Prostate gland (tissue), 2 donors: Measurements from ENCODE around the gene CPM.

Experiments used
- POLR2A ChIP-seq: fragments of 450-650 bp; IDR thresholded peaks from one replicate; pipeline ENCODE4 v1.6.1; 2016; ENCODE audit warnings: antibody characterized with exemption, mild to moderate bottlenecking
- TF ChIP-seq, protein P1 (sequence below), 4 experiments: fragments of 200-600 bp in 2 of 4; fragments of 450-650 bp in 2 of 4; sonication (generic) in 2 of 4; IDR thresholded peaks; 1 replicate in 3 of 4; 2 replicates in 1 of 4; pipeline ENCODE4 v1.5.1; 2016 to 2019; ENCODE audit warnings: antibody characterized with exemption in 4 of 4, mild to moderate bottlenecking in 2 of 4, moderate library complexity in 2 of 4

DNA sequence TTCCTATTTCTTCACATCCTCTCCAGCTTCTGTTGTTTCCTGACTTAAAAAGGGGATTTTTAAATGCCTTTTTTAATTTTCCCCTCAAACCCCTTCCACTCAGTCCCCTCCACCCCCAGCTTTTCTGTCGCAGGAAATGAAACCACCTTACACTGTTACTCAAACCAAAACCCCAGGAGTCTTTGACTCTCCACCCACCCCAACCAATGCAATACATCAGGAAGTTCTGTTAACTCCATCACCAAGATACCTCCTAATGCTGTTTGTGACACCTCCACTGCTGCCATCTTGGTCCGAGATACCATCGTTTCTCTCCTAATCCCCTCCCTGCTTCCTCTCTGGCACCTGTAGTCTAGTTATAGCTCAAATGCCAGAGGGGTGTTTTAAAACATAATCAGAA is 25.4 kb upstream of the CPM start:
- TF ChIP-seq POLR2A, result no peak
- TF ChIP-seq, protein P1, sequence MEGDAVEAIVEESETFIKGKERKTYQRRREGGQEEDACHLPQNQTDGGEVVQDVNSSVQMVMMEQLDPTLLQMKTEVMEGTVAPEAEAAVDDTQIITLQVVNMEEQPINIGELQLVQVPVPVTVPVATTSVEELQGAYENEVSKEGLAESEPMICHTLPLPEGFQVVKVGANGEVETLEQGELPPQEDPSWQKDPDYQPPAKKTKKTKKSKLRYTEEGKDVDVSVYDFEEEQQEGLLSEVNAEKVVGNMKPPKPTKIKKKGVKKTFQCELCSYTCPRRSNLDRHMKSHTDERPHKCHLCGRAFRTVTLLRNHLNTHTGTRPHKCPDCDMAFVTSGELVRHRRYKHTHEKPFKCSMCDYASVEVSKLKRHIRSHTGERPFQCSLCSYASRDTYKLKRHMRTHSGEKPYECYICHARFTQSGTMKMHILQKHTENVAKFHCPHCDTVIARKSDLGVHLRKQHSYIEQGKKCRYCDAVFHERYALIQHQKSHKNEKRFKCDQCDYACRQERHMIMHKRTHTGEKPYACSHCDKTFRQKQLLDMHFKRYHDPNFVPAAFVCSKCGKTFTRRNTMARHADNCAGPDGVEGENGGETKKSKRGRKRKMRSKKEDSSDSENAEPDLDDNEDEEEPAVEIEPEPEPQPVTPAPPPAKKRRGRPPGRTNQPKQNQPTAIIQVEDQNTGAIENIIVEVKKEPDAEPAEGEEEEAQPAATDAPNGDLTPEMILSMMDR (IDR thresholded peaks at IDR 0.05), result no peak
